Measurements from ENCODE around the gene RAP1GAP.
"Not testable (repeated sequence)": the region's sequence is repeated elsewhere in the genome, so short reads cannot be mapped to it uniquely, and the experiment has no call there.

The RAP1GAP gene

DNA sequence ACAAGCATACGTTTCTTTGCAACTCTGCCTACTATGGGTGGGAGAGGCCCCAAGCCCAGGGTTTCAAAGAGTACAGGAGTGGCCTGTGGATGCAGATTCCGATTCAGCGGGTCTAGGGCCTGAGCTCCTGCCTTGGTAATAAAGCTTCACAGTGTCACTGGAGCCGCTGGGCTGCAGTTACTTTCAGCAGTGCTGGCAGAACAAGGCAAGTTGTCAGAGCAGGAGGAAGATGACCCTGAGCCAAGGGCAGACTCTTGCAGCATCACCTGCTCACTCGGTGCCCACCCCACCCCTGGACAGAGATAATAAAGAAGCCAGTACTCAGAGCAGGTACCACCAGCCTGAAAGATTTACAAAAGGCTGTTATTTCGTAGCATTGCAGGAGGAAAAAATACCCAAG lies 8.0 kb upstream of the RAP1GAP start:
- no peak for TF ChIP-seq CTCF (IDR thresholded peaks at IDR 0.05; ENCODE audit: low read depth, low read length)
- no peak for DNase-seq (ENCODE audit: extremely low read depth, low read depth)

DNA sequence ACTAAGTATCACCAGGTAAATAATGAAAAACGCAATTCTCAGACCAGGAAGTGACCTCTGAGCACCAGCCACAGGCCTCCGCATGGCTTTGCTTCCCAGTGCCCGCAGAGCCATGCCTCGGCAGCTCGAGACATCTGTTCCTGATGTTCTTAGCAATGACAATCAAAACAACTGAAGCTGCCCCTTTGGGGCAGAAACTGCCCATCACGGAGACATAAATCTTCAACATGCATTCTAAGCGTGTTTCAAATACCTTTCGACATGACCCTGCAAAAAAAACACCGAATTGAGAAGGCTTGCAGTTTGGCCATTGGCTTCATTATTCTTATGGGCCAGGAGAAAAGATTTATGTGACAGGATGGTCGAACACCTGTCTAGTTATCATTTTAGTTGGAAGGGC lies 5.8 kb upstream of the RAP1GAP start:
- no peak for TF ChIP-seq CTCF (IDR thresholded peaks at IDR 0.05; ENCODE audit: low read depth, low read length)
- DNase-seq (ENCODE audit: extremely low read depth, low read depth), result no peak

- DNase-seq (ENCODE audit: extremely low read depth, low read depth), result not testable (repeated sequence)
Observed at GRCh38 chr1:21673853-21674252, 4.7 kb upstream of the RAP1GAP start.

DNA sequence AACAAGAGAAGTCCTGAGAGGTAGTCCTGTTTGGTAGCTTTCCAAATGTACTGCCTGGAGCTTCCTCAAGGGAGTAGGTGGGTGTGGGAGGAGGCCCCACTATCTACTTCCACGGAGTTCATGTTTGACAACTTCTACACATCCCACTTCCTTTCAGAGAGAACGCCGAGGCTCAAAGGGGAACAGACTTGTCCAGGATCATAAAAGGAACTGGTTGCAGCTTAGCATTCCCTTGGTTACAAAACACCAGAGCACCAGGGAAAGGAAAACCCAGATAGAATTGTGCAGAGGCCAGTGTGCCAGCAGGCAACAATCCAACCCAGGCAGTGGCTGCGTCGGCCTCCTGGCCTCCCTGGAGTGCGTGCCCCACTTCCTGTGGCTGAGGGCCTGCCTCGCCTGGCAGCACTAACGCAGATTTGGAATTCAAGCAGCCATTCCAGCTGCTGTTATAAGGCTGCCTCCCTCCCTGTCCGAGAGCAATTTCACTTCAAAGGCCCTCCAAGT lies 4.2 kb upstream of the RAP1GAP start:
- peak; percentile 67 for DNase-seq (ENCODE audit: extremely low read depth, low read depth)
- TF ChIP-seq CTCF (IDR thresholded peaks at IDR 0.05; ENCODE audit: low read depth, low read length), result no peak

- no peak for TF ChIP-seq CTCF (IDR thresholded peaks at IDR 0.05; ENCODE audit: low read depth, low read length)
- DNase-seq (ENCODE audit: extremely low read depth, low read depth), result no peak
Observed at GRCh38 chr1:21672478-21673276, 3.5 kb upstream of the RAP1GAP start.

DNA sequence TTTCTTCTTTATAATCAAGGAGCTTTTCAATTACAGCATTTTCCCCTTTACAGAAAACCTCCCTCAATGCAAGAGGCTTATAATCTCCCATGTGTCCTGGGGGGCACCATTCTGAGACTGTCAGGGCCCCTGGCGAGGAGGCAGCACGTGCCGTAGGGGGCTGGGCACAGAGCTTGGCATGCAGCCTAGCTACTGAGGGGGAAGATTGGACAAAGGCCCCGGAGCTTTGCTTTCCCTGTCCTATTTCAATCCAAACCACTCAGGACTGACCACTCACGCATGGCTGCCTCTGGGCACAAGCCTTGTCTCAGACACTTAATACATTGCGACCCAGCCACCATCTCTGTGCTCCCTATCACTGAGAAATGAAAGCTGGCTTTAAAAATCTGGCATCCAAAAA lies 2.8 kb upstream of the RAP1GAP start:
- DNase-seq (ENCODE audit: extremely low read depth, low read depth), result no peak
- no peak for TF ChIP-seq CTCF (IDR thresholded peaks at IDR 0.05; ENCODE audit: low read depth, low read length)

- TF ChIP-seq CTCF (IDR thresholded peaks at IDR 0.05; ENCODE audit: low read depth, low read length), result no peak
- DNase-seq (ENCODE audit: extremely low read depth, low read depth), result no peak
Observed at GRCh38 chr1:21670956-21671902, 2.1 kb upstream of the RAP1GAP start.

All from AG09319 (cell line).